GM21526 (cell line): Measurements from ENCODE around the gene SCD5.

Source experiments
- ATAC-seq: cut with Tn5 transposase; IDR thresholded peaks from one replicate; pipeline ENCODE4 v1.9.1; 2021; ENCODE audit warnings: moderate library complexity; ENCODE audit not compliant: unreplicated experiment, low FRiP score

The SCD5 gene

GRCh38 chr4:82697561-82697960, 101.0 kb downstream of the SCD5 start:
- no peak for ATAC-seq

DNA sequence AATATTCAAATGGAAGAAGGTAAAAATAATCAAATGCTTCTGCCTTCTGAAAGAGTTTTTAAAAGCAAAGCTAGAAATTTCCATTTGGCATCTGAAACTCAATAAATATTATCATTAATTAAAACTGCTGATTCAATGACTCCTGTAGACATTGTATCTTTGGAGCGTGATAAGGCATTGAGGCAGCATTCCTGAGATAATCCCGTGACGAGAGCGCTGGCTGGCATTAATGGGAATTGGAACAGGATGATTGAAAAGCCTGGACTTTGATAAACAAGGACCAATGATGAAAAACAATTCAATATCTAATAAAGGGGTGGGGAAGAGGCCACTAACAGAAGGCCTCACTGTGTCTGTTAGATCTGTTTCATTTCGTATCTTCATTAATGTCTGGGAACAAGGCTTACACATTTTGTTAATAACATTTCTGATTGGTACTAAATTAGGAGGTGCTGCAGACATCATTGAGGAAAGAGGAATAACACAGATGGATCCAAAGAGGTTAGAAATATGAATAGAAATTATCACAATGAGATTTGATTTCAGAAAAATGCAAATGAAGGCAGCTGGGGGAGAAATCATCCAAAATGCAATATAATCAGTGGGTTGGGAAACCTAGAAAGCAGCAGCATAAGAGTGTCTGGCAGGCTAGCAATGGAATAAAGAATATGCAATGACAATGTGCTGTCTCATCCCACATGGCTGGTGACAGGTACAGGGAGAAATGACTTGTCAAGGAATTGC, 102.3 kb downstream of the SCD5 start:
- no peak for ATAC-seq

- no peak for ATAC-seq
These were observed 103.7 kb downstream of the SCD5 start for GRCh38 chr4:82694892-82695291.

GRCh38 chr4:82694046-82694445, 104.5 kb downstream of the SCD5 start:
- no peak for ATAC-seq

DNA sequence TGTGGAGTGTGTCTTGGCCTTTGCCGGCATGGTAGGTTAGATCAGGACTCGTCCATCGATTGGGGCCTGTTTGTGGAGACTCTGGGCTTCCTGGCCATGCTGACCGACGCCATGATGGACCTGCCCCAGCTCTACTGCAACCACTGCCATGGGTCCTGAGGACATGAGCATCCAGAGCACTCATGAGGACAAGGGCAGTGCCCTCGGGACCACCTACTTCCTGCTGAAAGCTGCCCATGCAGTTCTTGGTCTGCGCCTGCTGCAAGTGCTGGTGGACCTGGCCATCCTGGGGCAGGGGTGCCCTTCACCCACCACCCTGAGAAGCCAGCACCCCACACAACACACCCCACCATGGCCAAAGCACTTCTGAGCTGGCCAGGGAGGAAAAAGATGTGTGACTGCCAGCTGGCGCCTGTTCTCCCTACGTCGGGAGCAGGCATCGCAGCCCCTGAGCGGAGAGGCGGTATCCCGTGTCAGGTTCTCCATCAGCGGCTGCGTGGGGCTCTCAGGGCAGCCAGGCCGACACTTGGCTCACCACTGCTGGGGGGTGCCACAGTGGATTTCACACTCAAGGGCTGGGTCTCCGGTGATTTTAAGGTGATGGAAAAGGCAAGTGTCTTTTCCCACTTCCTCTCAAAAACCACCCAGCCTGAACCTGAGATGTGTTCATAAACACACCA, 106.4 kb downstream of the SCD5 start:
- ATAC-seq = no peak

- ATAC-seq = no peak
These were observed 107.2 kb downstream of the SCD5 start for GRCh38 chr4:82691431-82691830.

DNA sequence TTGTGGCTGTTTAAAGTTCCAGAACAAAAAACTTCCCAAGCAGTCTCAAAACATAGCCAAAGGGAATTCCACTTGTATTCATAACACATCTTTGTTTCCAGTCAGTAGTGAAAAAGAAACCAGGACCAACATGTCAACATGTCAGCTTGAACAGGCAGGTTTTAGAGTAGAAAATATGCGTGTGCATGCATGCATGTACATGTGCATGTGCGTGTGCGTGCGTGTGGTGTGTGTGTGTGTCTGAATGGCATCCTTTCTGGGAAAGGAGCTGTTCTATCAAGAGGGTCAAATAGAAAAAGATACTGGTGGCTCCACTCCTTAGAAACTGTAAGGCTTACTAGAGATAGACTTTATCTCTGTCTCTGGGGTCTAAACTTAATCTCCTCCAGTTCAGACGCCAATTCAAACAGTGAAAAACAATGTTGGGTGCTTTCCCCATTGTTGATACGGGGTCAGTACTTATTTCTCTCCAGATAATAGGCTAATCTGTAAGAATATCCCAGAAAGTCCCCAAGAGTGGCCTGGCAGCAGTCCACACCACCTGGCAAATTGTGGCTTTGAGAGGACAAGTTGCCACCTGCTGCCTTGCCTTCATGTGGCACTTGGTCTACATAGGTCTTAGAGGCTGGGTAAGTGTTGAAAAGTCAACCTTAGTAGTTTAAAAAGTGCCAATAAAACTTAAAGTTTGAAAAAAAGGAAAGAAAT, 110.4 kb downstream of the SCD5 start:
- ATAC-seq = no peak

DNA sequence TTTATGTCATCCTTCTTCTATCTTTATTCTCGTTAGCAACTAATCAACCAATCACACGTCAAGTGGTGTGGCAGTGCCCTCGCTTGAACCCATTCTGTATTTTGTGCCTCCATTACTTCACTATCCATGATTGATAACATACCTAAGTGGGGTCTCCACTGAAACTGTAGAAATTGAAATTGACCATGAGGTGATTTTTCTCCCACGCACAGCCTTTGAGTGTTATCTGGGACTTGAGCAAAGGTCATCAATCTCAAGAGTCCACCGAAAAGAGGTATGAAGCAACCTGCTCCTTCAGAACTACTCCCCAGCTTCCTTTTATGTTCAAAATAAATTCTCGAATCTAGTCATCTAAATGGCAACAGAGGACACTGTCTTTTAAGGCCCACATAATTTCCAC, 111.1 kb downstream of the SCD5 start:
- no peak for ATAC-seq

GRCh38 chr4:82681754-82682153, 116.8 kb downstream of the SCD5 start:
- no peak for ATAC-seq

DNA sequence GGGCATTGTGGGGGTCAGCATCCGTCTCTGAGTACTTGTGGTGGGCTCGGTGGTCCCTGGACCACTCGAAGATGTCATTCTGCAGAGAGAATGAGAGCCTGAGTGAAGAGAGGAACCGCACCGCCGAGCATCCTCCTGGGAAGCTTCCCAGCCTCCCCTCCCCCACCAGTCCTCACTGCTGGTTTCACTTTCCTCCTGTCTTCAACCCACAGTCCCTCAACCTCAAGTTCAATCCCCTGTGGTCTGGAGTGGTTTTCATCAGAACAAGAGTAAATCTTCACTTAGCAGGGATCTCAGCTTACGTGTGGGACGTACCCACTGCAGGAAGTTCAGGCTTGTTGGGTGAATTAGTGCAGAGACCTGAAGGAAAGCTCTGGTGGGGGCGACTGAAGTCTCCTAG, 117.8 kb downstream of the SCD5 start:
- ATAC-seq = no peak

DNA sequence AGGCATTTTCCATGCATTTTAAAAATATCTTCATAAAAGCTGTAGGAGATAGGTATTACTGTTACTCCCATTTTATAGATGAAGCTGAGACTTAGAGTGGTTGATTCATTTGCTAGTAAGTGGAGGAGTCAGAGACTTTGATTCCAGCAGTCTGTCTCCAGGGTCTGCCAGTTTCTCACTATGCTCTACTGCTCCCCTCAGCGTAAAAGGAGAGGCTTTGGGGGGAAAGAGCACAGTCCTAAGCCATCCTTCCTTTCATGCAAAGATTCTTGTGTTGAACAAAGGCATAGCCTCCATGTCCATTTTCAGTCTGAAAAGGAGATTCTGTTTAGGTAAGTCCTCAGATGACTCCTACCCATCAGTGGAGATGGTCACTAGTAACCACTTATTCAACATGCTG, 119.1 kb downstream of the SCD5 start:
- ATAC-seq = no peak

- no peak for ATAC-seq
These were observed 120.5 kb downstream of the SCD5 start for GRCh38 chr4:82678051-82678450.

DNA sequence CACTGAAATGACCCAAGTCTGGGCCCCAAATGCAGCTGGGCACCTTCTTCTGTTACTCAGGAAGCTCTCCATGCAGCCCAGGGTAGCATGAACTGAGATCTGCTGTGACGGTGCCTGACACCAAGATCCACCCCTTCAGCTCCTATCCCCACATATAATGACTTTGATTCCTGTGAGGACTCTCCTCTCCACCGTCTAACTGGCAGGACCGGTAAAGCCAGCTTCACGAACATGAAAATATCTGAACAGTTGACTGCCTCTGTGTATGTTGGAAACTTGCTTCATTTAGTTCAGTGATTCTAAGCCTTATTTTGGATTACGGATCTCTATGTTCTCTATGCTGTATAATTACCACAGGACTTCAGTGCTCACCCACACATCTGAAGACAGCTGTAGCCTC, 121.3 kb downstream of the SCD5 start:
- no peak for ATAC-seq

GRCh38 chr4:82667761-82668480, 130.7 kb downstream of the SCD5 start:
- no peak for ATAC-seq

DNA sequence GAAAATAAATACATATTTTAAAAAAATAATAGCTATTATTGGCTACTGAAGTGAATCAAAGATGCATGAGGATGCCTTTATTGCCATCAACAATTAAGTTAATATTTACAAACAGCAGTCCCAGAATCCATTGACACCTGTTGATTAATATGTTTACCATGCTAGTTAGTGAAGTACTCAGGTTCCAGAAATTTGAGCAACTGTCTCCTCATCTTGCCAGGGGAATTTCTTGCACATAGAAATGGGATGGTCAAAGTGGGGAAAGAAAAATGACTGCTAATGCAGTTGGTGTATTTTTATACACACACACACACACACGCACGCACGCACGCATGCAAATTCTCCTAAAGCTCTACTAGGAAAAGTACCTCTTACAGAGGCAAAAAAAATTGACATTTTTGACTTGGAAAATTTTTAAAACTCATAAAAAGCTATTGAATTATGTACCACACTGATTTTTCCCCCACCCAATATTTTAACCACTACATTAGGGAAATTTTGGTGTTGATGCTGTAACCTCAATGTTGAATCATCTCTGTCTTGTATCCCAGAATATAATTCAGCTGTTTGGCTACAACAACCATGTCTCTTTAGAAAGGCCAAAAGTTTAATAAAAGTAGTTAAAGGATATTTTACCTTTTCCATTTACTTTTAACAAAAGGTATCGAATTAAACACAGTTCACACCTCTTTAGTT, 131.5 kb downstream of the SCD5 start:
- no peak for ATAC-seq

- ATAC-seq = no peak
These were observed 137.2 kb downstream of the SCD5 start for GRCh38 chr4:82661181-82661992.

DNA sequence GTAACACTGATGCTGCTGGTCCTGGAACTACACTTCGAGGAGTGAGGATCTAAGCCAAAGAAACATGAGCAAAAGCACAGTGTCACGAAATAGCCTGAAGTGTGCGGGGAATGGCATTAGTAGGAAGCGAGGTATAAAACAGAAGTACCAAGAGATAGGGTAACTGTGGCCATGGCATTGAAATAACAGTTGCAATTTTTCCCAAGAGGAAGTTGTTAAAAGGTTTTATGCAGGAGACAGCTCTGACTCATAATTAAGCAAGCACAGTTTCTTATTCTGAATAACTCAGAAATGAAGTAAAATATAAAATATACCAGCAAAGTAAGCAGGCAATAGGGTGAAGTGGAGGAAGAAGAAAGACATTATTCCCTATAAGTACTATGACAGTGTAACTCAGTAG, 146.5 kb downstream of the SCD5 start:
- ATAC-seq = no peak

DNA sequence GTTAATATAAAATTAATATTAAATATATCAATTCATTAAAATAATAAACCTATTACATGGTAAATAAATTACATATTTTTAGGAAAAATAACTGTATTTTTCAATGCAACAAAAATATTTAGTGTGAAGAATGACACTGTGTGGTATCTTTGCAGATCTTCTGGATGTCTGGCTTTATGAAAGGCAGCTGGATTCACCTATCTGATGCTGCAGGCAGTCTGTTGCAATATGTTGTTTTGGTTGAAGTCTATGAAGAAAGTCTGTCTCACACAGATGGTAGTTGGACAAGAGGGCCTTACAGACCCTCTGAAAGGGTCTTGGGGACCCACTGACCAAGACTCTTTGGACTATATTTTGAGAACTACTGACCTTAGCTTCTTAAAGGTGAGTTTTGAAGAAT, 147.7 kb downstream of the SCD5 start:
- ATAC-seq = no peak

DNA sequence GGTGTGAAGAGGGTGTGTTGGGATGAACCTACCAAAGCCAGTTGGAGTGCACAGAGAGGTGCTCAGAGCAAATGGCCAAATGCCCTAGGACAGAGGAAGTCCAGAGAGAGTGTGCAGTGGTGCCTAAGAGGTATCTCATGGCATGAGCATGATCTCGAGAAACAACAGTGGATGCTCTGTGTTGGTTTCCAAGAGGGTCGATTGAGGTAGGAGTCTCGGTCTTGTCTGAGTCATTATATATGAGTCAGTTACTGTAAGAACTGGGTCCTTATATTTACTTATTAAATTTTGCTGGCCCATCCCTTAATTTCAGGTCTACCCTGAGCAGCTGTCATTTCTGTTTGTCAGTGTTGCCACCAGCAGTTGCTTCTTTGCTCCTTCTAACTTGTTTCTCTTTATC, 150.2 kb downstream of the SCD5 start:
- no peak for ATAC-seq
